K562 (cell line): Measurements from ENCODE around the gene TXNDC8. TPM values are rescaled to one million over a fixed set of nuclear protein-coding genes. Genes with fewer than 3 reads are reported as not detected.

Experiments used
- BACH1 ChIP-seq: fragments of 200-800 bp; sonication (Bioruptor generic); IDR thresholded peaks from 2 replicates; pipeline ENCODE4 v1.6.1; 2016; ENCODE audit warnings: missing genetic modification characterization, missing compliant biosample characterization
- BCOR ChIP-seq: fragments of 450-650 bp; IDR thresholded peaks from 2 replicates; pipeline ENCODE4 v1.6.1; 2016
- BDP1 ChIP-seq: IDR thresholded peaks from 3 replicates; pipeline ENCODE4 v1.6.1; 2011; ENCODE audit not compliant: insufficient read length, insufficient read depth
- BRF2 ChIP-seq: IDR thresholded peaks from 3 replicates; pipeline ENCODE4 v1.6.1; 2011; ENCODE audit warnings: borderline replicate concordance, mild to moderate bottlenecking; ENCODE audit not compliant: insufficient read length, insufficient read depth
- CCAR2 ChIP-seq: fragments of 200-400 bp; formaldehyde crosslinking; IDR thresholded peaks from 2 replicates; pipeline ENCODE4 v1.6.1; 2017; ENCODE audit warnings: mild to moderate bottlenecking, low read depth, low read length
- CHD1 ChIP-seq: fragments of 200-600 bp; sonication (generic); IDR thresholded peaks from one replicate; pipeline ENCODE4 v1.6.1; 2012; ENCODE audit warnings: mild to moderate bottlenecking, moderate library complexity, low read length, inconsistent platforms
- DMBX1 ChIP-seq: fragments of 250-450 bp; sonication (Bioruptor Pico); IDR thresholded peaks from 2 replicates; pipeline ENCODE4 v1.8.0; 2022; ENCODE audit warnings: inconsistent platforms, mild to moderate bottlenecking, moderate library complexity, borderline replicate concordance
- FUS ChIP-seq: fragments of 200-400 bp; formaldehyde crosslinking; optimal IDR thresholded peaks from 2 replicates; pipeline ENCODE3; 2017; ENCODE audit warnings: low read depth, low read length
- HCFC1 ChIP-seq: IDR thresholded peaks from 2 replicates; pipeline ENCODE4 v1.6.1; 2012; ENCODE audit warnings: low read depth, low read length, improper control_type of control experiment
- JUND ChIP-seq, 2 experiments: IDR thresholded peaks; 2 replicates in 1 of 2; 3 replicates in 1 of 2; pipeline ENCODE4 v1.6.1; 2011; ENCODE audit warnings: borderline replicate concordance in 2 of 2, low read depth in 2 of 2, low read length in 2 of 2, improper control_type of control experiment in 1 of 2, missing biosample characterization in 1 of 2, missing genetic modification characterization in 1 of 2, missing genetic modification reagents in 1 of 2
- MIER1 ChIP-seq: fragments of 450-650 bp; IDR thresholded peaks from 2 replicates; pipeline ENCODE4 v1.6.1; 2016; ENCODE audit warnings: antibody characterized with exemption, mild to moderate bottlenecking, low read depth
- NFYB ChIP-seq: IDR thresholded peaks from 2 replicates; pipeline ENCODE4 v1.6.1; 2011; ENCODE audit warnings: mild to moderate bottlenecking, moderate library complexity; ENCODE audit not compliant: insufficient read length; ENCODE audit errors: extremely low read depth
- NR4A1 ChIP-seq, 2 experiments: fragments of 250-450 bp in 1 of 2; fragments of 450-650 bp in 1 of 2; sonication (Bioruptor Pico) in 1 of 2; IDR thresholded peaks; 2 replicates each; pipeline versions ENCODE4 v1.4.0 to v1.6.1; 2016 to 2020; ENCODE audit warnings: mild to moderate bottlenecking in 2 of 2, missing compliant biosample characterization in 1 of 2, missing genetic modification characterization in 1 of 2, moderate library complexity in 1 of 2
- PHF20 ChIP-seq: fragments of 450-650 bp; IDR thresholded peaks from 2 replicates; pipeline ENCODE4 v1.6.1; 2018; ENCODE audit not compliant: partially characterized antibody
- POLR3G ChIP-seq: IDR thresholded peaks from 2 replicates; pipeline ENCODE4 v1.6.1; 2011; ENCODE audit not compliant: insufficient read length, insufficient replicate concordance; ENCODE audit errors: extremely low read depth
- SFPQ ChIP-seq: fragments of 200-400 bp; formaldehyde crosslinking; IDR thresholded peaks from 2 replicates; pipeline ENCODE4 v1.6.1; 2017; ENCODE audit warnings: mild to moderate bottlenecking, low read depth, low read length, moderate library complexity
- SIN3B ChIP-seq: fragments of 450-650 bp; IDR thresholded peaks from 2 replicates; pipeline ENCODE4 v1.6.1; 2017; ENCODE audit warnings: low read depth, mild to moderate bottlenecking, moderate library complexity
- SMARCC2 ChIP-seq: fragments of 450-650 bp; IDR thresholded peaks from 2 replicates; pipeline ENCODE4 v1.6.1; 2017; ENCODE audit warnings: antibody characterized with exemption, moderate library complexity, mild to moderate bottlenecking, low read depth
- SRSF7 ChIP-seq: fragments of 200-400 bp; formaldehyde crosslinking; optimal IDR thresholded peaks from 2 replicates; pipeline ENCODE3; 2017; ENCODE audit warnings: mild to moderate bottlenecking, low read depth, low read length
- U2AF1 ChIP-seq: fragments of 200-400 bp; formaldehyde crosslinking; optimal IDR thresholded peaks from 2 replicates; pipeline ENCODE3; 2017; ENCODE audit warnings: mild to moderate bottlenecking, low read depth, low read length, moderate library complexity
- ZBTB2 ChIP-seq: fragments of 450-650 bp; IDR thresholded peaks from 2 replicates; pipeline ENCODE4 v1.6.1; 2016; ENCODE audit warnings: antibody characterized with exemption
- ZFX ChIP-seq: sonication (generic); formaldehyde crosslinking; IDR thresholded peaks from 2 replicates; pipeline ENCODE4 v1.8.0; 2022; ENCODE audit warnings: mild to moderate bottlenecking, missing genetic modification reagents, moderate library complexity
- ZNF124 ChIP-seq: sonication (generic); formaldehyde crosslinking; IDR thresholded peaks from 2 replicates; pipeline ENCODE4 v1.8.1; 2022; ENCODE audit warnings: missing genetic modification reagents
- ZNF174 ChIP-seq: fragments of 250-450 bp; sonication (Bioruptor Pico); IDR thresholded peaks from 2 replicates; pipeline ENCODE4 v1.4.0; 2020; ENCODE audit warnings: mild to moderate bottlenecking
- ZNF445 ChIP-seq: fragments of 250-450 bp; sonication (Bioruptor Pico); IDR thresholded peaks from 2 replicates; pipeline ENCODE4 v1.4.0; 2020; ENCODE audit warnings: low read depth, mild to moderate bottlenecking, moderate library complexity
- ZSCAN29 ChIP-seq: fragments of 450-650 bp; IDR thresholded peaks from 2 replicates; pipeline ENCODE4 v1.6.1; 2017
- polyA plus RNA-seq, 8 experiments: library from polyadenylated mRNA; depleted of rRNA in 4 of 8; stranded (reverse) in 5 of 8; unstranded in 3 of 8; fragments of >200 nt; fragmentation: Nextera tagmentation in 2 of 8; fragmentation: Illumina TruSeq in 1 of 8; extraction: Ambion mirVana in 2 of 8; extraction: Trizol in 1 of 8; gene quantifications; 2 replicates each; pipeline versions ENCODE4 v1.2.1 to v1.2.3, GENCODE V29; 2011 to 2014; ENCODE audit warnings: inconsistent platforms in 1 of 8, missing spikeins in 1 of 8
- total RNA-seq, 7 experiments: library from RNA; depleted of rRNA in 6 of 7; stranded (reverse); fragments of >200 nt in 6 of 7; fragmentation: Illumina TruSeq in 2 of 7; extraction: Trizol in 2 of 7; gene quantifications; 2 replicates each; pipeline versions ENCODE4 v1.2.1 to v1.2.3, GENCODE V29; 2011 to 2021; ENCODE audit warnings: low replicate concordance in 1 of 7

Gene TXNDC8
- total and polyA plus RNA-seq, 9 of the 15 experiments (the other 6 are each of a cell fraction or from before 2014, with no cell fraction given), result not detected

GRCh38 chr9:110371411-110372007 is 33.8 kb upstream of the TXNDC8 start (continued):
- TF ChIP-seq ZBTB2 (peak; percentile 87), DMBX1 (CRISPR knock-in tag) (peak; percentile 96), BRF2 (no peak), ZFX (CRISPR knock-in tag) (no peak), ZNF174 (CRISPR knock-in tag) (no peak), ZNF445 (CRISPR knock-in tag) (no peak), PHF20 (peak; percentile 82), MIER1 (no peak), POLR3G (no peak), HCFC1 (no peak), SRSF7 (no peak), NFYB (no peak), NR4A1 (CRISPR knock-in tag; IDR thresholded peaks at IDR 0.05) (no peak), NR4A1 (tag; IDR thresholded peaks at IDR 0.05) (peak; percentile 92), CHD1 (no peak), SIN3B (no peak), CCAR2 (no peak), BACH1 (tag) (peak; percentile 32; the same call in 1 of the 2 replicates), ZSCAN29 (no peak), BDP1 (no peak), SMARCC2 (peak; percentile 99), FUS (no peak), ZNF124 (no peak), SFPQ (no peak), JUND (IDR thresholded peaks at IDR 0.05; ENCODE audit: borderline replicate concordance, low read depth, low read length) (peak; percentile 84), JUND (tag; IDR thresholded peaks at IDR 0.05; ENCODE audit: borderline replicate concordance, low read depth, low read length) (peak; percentile 61; the same call in 1 of the 3 replicates), U2AF1 (no peak), BCOR (peak; percentile 98)
